ENCODE measurements around the gene IQGAP2. TPM values are rescaled to one million over a fixed set of nuclear protein-coding genes. Genes with fewer than 3 reads are reported as not detected.

The IQGAP2 gene
- total RNA-seq, 1 donor from 2014 or later: 11.5 TPM

GRCh38 chr5:76495870-76496269 is 92.8 kb downstream of the IQGAP2 start:
- Histone ChIP-seq H3K27ac (ENCODE audit: low read depth, low read length) (no peak overlapping the region), H3K4me1 (ENCODE audit: control insufficient read depth in 3 of 3, insufficient read depth in 3 of 3, low read length in 3 of 3) (no peaks in the 10 kb centered on the region), H3K9ac (ENCODE audit: low read depth in 1 of 3, low read length in 3 of 3) (no peak overlapping the region), H3K9me3 (ENCODE audit: control insufficient read depth in 3 of 3, low read length in 3 of 3) (no peaks in the 10 kb centered on the region), H3K27me3 (ENCODE audit: control insufficient read depth in 3 of 3, insufficient read depth in 3 of 3, low read length in 3 of 3) (no peaks in the 10 kb centered on the region), H3K36me3 (ENCODE audit: control insufficient read depth in 3 of 3, insufficient read depth in 3 of 3, low read length in 3 of 3) (no peaks in the 10 kb centered on the region), H3K4me3 (ENCODE audit: low read length in 3 of 3) (no peak overlapping the region)

GRCh38 chr5:76497065-76497460 is 94.0 kb downstream of the IQGAP2 start:
- no peak overlapping the region for H3K27ac ChIP-seq (ENCODE audit: low read depth, low read length)
- H3K4me1 ChIP-seq (ENCODE audit: control insufficient read depth in 3 of 3, insufficient read depth in 3 of 3, low read length in 3 of 3): no peaks in the 10 kb centered on the region
- H3K4me3 ChIP-seq (ENCODE audit: low read length in 3 of 3): no peak overlapping the region
- no peaks in the 10 kb centered on the region for H3K9me3 ChIP-seq (ENCODE audit: control insufficient read depth in 3 of 3, low read length in 3 of 3)
- no peaks in the 10 kb centered on the region for H3K27me3 ChIP-seq (ENCODE audit: control insufficient read depth in 3 of 3, insufficient read depth in 3 of 3, low read length in 3 of 3)
- no peak overlapping the region for H3K9ac ChIP-seq (ENCODE audit: low read depth in 1 of 3, low read length in 3 of 3)
- no peaks in the 10 kb centered on the region for H3K36me3 ChIP-seq (ENCODE audit: control insufficient read depth in 3 of 3, insufficient read depth in 3 of 3, low read length in 3 of 3)

- Histone ChIP-seq H3K27me3 (ENCODE audit: control insufficient read depth in 3 of 3, insufficient read depth in 3 of 3, low read length in 3 of 3) (no peaks in the 10 kb centered on the region), H3K9ac (ENCODE audit: low read depth in 1 of 3, low read length in 3 of 3) (no peak overlapping the region), H3K4me1 (ENCODE audit: control insufficient read depth in 3 of 3, insufficient read depth in 3 of 3, low read length in 3 of 3) (no peaks in the 10 kb centered on the region), H3K4me3 (ENCODE audit: low read length in 3 of 3) (no peak overlapping the region), H3K27ac (ENCODE audit: low read depth, low read length) (no peak overlapping the region), H3K36me3 (ENCODE audit: control insufficient read depth in 3 of 3, insufficient read depth in 3 of 3, low read length in 3 of 3) (no peaks in the 10 kb centered on the region), H3K9me3 (ENCODE audit: control insufficient read depth in 3 of 3, low read length in 3 of 3) (no peaks in the 10 kb centered on the region)
Measured at GRCh38 chr5:76497986-76498717, 95.1 kb downstream of the IQGAP2 start.

GRCh38 chr5:76499507-76500161 is 96.5 kb downstream of the IQGAP2 start:
- Histone ChIP-seq H3K27ac (ENCODE audit: low read depth, low read length) (no peak overlapping the region), H3K4me1 (ENCODE audit: control insufficient read depth in 3 of 3, insufficient read depth in 3 of 3, low read length in 3 of 3) (no peaks in the 10 kb centered on the region), H3K27me3 (ENCODE audit: control insufficient read depth in 3 of 3, insufficient read depth in 3 of 3, low read length in 3 of 3) (no peaks in the 10 kb centered on the region), H3K4me3 (ENCODE audit: low read length in 3 of 3) (no peak overlapping the region), H3K9me3 (ENCODE audit: control insufficient read depth in 3 of 3, low read length in 3 of 3) (no peaks in the 10 kb centered on the region), H3K36me3 (ENCODE audit: control insufficient read depth in 3 of 3, insufficient read depth in 3 of 3, low read length in 3 of 3) (no peaks in the 10 kb centered on the region), H3K9ac (ENCODE audit: low read depth in 1 of 3, low read length in 3 of 3) (no peak overlapping the region)

- H3K4me1 ChIP-seq (ENCODE audit: control insufficient read depth in 3 of 3, insufficient read depth in 3 of 3, low read length in 3 of 3): no peaks in the 10 kb centered on the region
- no peak overlapping the region for H3K9ac ChIP-seq (ENCODE audit: low read depth in 1 of 3, low read length in 3 of 3)
- no peaks in the 10 kb centered on the region for H3K27me3 ChIP-seq (ENCODE audit: control insufficient read depth in 3 of 3, insufficient read depth in 3 of 3, low read length in 3 of 3)
- no peaks in the 10 kb centered on the region for H3K36me3 ChIP-seq (ENCODE audit: control insufficient read depth in 3 of 3, insufficient read depth in 3 of 3, low read length in 3 of 3)
- H3K9me3 ChIP-seq (ENCODE audit: control insufficient read depth in 3 of 3, low read length in 3 of 3): no peaks in the 10 kb centered on the region
- no peak overlapping the region for H3K27ac ChIP-seq (ENCODE audit: low read depth, low read length)
- no peak overlapping the region for H3K4me3 ChIP-seq (ENCODE audit: low read length in 3 of 3)
Measured at GRCh38 chr5:76500633-76501393, 97.7 kb downstream of the IQGAP2 start.

DNA sequence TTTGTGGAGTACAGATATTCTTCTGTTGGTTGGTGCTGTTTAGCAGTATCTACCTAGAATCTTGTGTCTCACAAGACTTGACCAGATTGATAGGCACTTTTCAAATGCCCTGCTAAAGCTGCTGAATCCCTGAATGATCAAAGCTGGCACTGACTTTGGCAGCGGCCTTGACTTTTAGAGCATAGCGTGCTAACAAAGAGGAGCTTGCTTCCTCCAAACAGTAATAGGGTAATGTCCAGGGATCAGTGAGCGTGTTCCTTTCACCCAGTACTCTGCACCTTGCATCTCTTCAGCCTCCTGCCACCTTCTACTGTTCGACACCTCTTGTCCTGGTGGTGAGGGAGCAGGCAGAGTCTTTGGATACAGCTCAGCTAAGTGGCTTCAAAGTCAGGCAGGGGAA is 100.8 kb downstream of the IQGAP2 start:
- Histone ChIP-seq H3K27me3 (ENCODE audit: control insufficient read depth in 3 of 3, insufficient read depth in 3 of 3, low read length in 3 of 3) (no peaks in the 10 kb centered on the region), H3K9ac (ENCODE audit: low read depth in 1 of 3, low read length in 3 of 3) (no peak overlapping the region), H3K9me3 (ENCODE audit: control insufficient read depth in 3 of 3, low read length in 3 of 3) (no peaks in the 10 kb centered on the region), H3K4me1 (ENCODE audit: control insufficient read depth in 3 of 3, insufficient read depth in 3 of 3, low read length in 3 of 3) (no peaks in the 10 kb centered on the region), H3K27ac (ENCODE audit: low read depth, low read length) (no peak overlapping the region), H3K36me3 (ENCODE audit: control insufficient read depth in 3 of 3, insufficient read depth in 3 of 3, low read length in 3 of 3) (no peaks in the 10 kb centered on the region), H3K4me3 (ENCODE audit: low read length in 3 of 3) (no peak overlapping the region)

GRCh38 chr5:76504901-76505564 is 101.9 kb downstream of the IQGAP2 start:
- H3K36me3 ChIP-seq (ENCODE audit: control insufficient read depth in 3 of 3, insufficient read depth in 3 of 3, low read length in 3 of 3): no peaks in the 10 kb centered on the region
- no peaks in the 10 kb centered on the region for H3K9me3 ChIP-seq (ENCODE audit: control insufficient read depth in 3 of 3, low read length in 3 of 3)
- H3K4me3 ChIP-seq (ENCODE audit: low read length in 3 of 3): no peak overlapping the region
- no peak overlapping the region for H3K27ac ChIP-seq (ENCODE audit: low read depth, low read length)
- H3K9ac ChIP-seq (ENCODE audit: low read depth in 1 of 3, low read length in 3 of 3): no peak overlapping the region
- H3K27me3 ChIP-seq (ENCODE audit: control insufficient read depth in 3 of 3, insufficient read depth in 3 of 3, low read length in 3 of 3): no peaks in the 10 kb centered on the region
- no peaks in the 10 kb centered on the region for H3K4me1 ChIP-seq (ENCODE audit: control insufficient read depth in 3 of 3, insufficient read depth in 3 of 3, low read length in 3 of 3)

- H3K27ac ChIP-seq (ENCODE audit: low read depth, low read length): no peak overlapping the region
Measured at GRCh38 chr5:76513476-76513875, 110.4 kb downstream of the IQGAP2 start.

GRCh38 chr5:76514292-76514691 is 111.2 kb downstream of the IQGAP2 start:
- Histone ChIP-seq H3K27me3 (ENCODE audit: control insufficient read depth in 3 of 3, insufficient read depth in 3 of 3, low read length in 3 of 3) (no peaks in the 10 kb centered on the region), H3K9me3 (ENCODE audit: control insufficient read depth in 3 of 3, low read length in 3 of 3) (no peaks in the 10 kb centered on the region), H3K36me3 (ENCODE audit: control insufficient read depth in 3 of 3, insufficient read depth in 3 of 3, low read length in 3 of 3) (no peaks in the 10 kb centered on the region), H3K27ac (ENCODE audit: low read depth, low read length) (no peak overlapping the region), H3K4me1 (ENCODE audit: control insufficient read depth in 3 of 3, insufficient read depth in 3 of 3, low read length in 3 of 3) (no peaks in the 10 kb centered on the region), H3K9ac (ENCODE audit: low read depth in 1 of 3, low read length in 3 of 3) (no peak overlapping the region), H3K4me3 (ENCODE audit: low read length in 3 of 3) (no peak overlapping the region)

More at GRCh38 chr5:76513476-76513875, 110.4 kb downstream of the IQGAP2 start:
- Histone ChIP-seq H3K27me3 (ENCODE audit: control insufficient read depth in 3 of 3, insufficient read depth in 3 of 3, low read length in 3 of 3) (no peaks in the 10 kb centered on the region), H3K36me3 (ENCODE audit: control insufficient read depth in 3 of 3, insufficient read depth in 3 of 3, low read length in 3 of 3) (no peaks in the 10 kb centered on the region), H3K4me3 (ENCODE audit: low read length in 3 of 3) (no peak overlapping the region), H3K4me1 (ENCODE audit: control insufficient read depth in 3 of 3, insufficient read depth in 3 of 3, low read length in 3 of 3) (no peaks in the 10 kb centered on the region), H3K9ac (ENCODE audit: low read depth in 1 of 3, low read length in 3 of 3) (no peak overlapping the region), H3K9me3 (ENCODE audit: control insufficient read depth in 3 of 3, low read length in 3 of 3) (no peaks in the 10 kb centered on the region)

All from skeletal muscle tissue (tissue), 4 donors.